ENCODE data around the gene MRGPRF.

Gene MRGPRF

GRCh38 chr11:68954836-68955606 lies 58.0 kb downstream of the MRGPRF start:
- no peak for TF ChIP-seq CTCF (conservative IDR thresholded peaks at IDR 0.05; ENCODE audit: control insufficient read depth, insufficient read depth, low read depth, low read length)
- peak; percentile 63 for DNase-seq (ENCODE audit: low read depth)
- no peak overlapping the region for H3K4me3 ChIP-seq (ENCODE audit: control insufficient read depth, low read depth, low read length)
